Sciatic nerve (tissue), 2 donors: ENCODE results near the gene IGFBP4. TPM values are rescaled to one million over a fixed set of nuclear protein-coding genes. Genes with fewer than 3 reads are reported as not detected.

Experiments used
- ATAC-seq: fragments of 200-7000 bp; cut with Tn5 transposase; one replicate; pipeline ENCODE4 v1.9.1; 2020; ENCODE audit warnings: mild to moderate bottlenecking, moderate library complexity
- DNase-seq: peaks from one replicate; pipeline ENCODE4 v3.0.0-alpha.2; 2020; ENCODE audit warnings: low spot score
- intact Hi-C: fragments of 100-400 bp; cut with DNase I; formaldehyde crosslinking; loops from one replicate; pipeline ENCODE4 v1.14.2; 2022
- total RNA-seq: library from RNA; stranded (reverse); fragmentation: NEBNext Ultra II Directional; extraction: Animal tissue kit (Norgen Biotek cat#: 25700); gene quantifications from one replicate; pipeline ENCODE4 v1.2.1, GENCODE V29; 2021
- donor health status: DM: no; HTN: no; CAD: no.
- donor health status: DM: no; HTN: no; CAD: no.

IGFBP4 gene
- total RNA-seq, 1 donor from 2014 or later: 680 TPM

- DNase-seq: peak; percentile 28
- no peak for ATAC-seq
- intact Hi-C loops: loop anchor here (10.0 kb wide), 1 partner anchor 124 kb away; no protein-coding TSS in a partner anchor
Measured at GRCh38 chr17:40430272-40431230, 12.7 kb upstream of the IGFBP4 start.

DNA sequence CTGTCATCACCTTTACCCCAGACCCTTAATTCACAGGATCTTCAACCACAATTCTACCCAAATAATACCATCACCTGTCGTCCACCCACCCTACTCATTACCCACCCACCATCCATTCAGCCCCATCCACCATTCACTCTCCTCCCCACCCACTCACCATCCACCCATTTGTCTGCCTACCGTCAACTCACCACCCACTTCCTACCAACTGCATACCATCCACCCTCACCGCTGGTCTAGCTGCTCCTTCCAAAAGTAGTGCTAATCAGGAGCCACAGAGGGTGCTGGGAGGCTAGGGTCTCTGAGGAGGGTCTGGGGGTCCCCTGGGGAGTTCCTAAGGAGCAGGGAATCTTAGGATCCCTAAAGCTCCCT is 12.0 kb upstream of the IGFBP4 start:
- ATAC-seq: no peak
- intact Hi-C loops: loop anchor here (10.0 kb wide), 1 partner anchor 124 kb away; no protein-coding TSS in a partner anchor
- peak; percentile 41 for DNase-seq

- intact Hi-C loops: loop anchor here (10.0 kb wide), 1 partner anchor 122 kb away; no protein-coding TSS in a partner anchor
- peak; percentile 49 for ATAC-seq
- peak; percentile 70 for DNase-seq
Measured at GRCh38 chr17:40432864-40433528, 10.3 kb upstream of the IGFBP4 start.

DNA sequence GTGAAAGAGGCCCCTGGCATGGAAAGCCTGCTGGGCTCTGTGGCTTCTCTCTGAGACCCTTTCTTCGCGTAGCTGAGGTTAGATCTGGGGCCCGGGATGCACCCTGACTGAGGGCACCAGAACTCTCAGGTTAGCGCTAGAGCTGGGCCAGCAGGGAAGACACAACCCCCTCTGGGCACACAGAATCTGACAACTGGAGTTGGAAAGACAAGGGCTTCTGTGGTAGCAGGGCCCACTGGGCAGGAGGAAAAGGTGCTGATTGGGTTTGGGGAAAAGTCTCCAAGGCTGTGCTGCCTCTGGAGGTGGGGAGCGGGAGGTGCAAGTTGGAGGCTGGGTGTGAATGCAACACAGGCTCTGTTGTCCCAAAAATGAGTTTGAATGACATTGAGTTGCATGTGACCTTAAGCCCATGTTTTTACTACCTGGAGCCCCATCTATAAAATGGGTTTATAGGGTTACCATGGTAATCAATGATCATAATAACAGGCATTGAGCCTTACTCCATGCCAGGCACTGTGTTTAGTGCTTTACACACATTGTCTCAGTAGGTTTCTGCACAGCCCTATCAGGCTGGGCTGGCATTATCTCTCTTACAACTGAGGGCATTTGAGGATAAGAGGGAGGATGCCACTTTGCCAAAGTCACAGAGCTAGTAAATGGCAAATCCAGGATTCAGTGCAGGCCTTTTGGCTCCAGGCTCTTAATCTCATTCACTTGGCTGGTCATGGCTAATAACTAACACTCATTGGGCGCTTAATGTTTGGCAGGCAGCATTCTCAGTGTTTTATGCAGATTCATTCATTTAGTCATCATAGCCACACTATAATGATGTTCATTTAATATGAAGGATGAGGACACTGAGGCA is 9.5 kb upstream of the IGFBP4 start:
- DNase-seq (peak; percentile 54), ATAC-seq (peak; percentile 51)
- intact Hi-C loops: loop anchor here (10.0 kb wide), 1 partner anchor 121 kb away; no protein-coding TSS in a partner anchor

- DNase-seq (peak; percentile 17), ATAC-seq (no peak)
- intact Hi-C loops: loop anchor here (10.0 kb wide), 1 partner anchor 118 kb away; no protein-coding TSS in a partner anchor
Measured at GRCh38 chr17:40436636-40437035, 6.6 kb upstream of the IGFBP4 start.

- intact Hi-C loops: loop anchor here (10.0 kb wide), 1 partner anchor 118 kb away; no protein-coding TSS in a partner anchor
- ATAC-seq (no peak), DNase-seq (peak; percentile 50)
Measured at GRCh38 chr17:40437095-40437732, 6.0 kb upstream of the IGFBP4 start.

- intact Hi-C loops: loop anchor here (5.0 kb wide), 2 partner anchors 37 to 92 kb away; no protein-coding TSS in a partner anchor
- no peak for ATAC-seq
- no peak for DNase-seq
Measured at GRCh38 chr17:40440166-40440565, 3.1 kb upstream of the IGFBP4 start.

DNA sequence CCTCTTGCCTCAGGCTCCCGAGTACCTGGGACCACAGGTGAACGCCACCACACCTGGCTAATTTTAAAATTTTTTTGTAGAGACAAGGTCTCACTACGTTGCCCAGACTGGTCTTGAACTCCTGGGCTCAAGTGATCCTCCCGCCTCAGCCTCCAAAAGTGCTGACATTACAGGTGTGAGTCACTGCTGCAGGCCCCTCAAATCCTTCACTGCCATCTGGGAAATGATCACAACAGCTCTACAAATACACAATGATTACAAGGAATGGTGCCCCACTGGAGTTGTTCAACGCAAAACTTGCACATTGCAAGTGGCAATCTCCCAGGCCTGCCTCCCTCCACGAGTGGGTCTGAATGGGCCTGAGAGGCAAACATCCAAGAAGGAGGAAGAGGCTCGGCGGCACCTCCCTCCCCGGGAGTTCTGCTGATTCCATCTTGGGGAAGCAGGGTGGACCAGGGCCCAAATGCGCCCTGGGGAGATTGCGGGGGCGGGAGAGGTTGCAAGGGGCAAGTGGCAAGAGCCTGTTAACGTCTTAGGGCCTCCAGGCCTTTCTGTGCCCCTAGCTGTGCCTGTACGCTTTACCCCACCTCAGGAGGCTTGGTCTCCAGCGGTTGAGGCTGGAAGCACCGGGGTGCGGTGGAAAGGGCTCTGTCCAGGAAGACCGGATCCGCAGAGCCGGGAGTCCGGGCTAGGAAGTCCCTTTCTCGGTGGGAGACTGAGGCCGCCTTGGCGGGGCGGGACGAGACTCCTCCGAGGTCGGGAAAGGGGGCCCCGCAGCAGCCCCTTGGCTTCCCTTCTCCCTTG is 656 bp upstream of the IGFBP4 start:
- intact Hi-C loops: loop anchor here (5.0 kb wide), 2 partner anchors 35 to 90 kb away; no protein-coding TSS in a partner anchor
- ATAC-seq (peak; percentile 23), DNase-seq (peak; percentile 86)

DNA sequence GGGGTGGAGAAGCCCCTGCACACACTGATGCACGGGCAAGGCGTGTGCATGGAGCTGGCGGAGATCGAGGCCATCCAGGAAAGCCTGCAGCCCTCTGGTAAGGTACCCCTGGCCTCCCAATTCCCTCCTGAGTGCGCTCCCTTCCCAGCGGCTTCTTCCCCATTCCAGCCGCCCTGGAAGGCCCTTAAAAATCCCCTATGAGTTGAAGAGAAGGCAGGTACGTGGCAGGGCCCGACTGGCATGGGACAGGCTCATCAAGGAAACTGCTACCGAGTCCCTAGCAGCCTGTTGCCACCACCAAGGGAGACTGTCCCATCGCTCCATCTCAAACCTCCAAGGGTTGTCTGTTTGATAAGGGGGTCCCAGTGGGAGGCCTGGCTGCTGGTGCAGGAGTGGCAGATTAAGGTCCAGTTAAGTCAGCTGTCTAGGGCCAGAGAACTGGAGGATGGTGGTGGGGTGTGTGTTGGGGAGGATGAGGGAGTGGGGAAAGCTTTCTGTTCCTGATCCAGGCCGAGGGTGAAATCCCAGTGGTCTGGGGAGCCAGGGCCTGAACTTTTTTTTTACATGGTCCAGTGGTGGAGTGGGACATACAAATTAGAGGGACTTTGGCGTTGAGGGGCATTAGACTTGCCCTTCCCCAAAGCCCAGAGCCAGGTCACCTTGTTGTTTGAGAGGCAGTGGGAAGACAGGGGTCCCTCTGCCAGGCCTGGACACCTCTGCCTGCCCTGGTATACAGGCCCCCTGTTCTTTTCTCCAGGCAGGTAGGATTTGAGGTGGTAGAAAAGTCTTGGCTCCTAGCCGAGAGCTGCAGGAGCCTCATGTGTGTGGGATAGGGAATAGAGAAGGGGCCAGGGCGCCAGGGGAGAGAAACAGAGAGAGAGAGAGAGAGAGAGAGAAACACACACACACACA is 994 bp downstream of the IGFBP4 start:
- ATAC-seq: peak; percentile 1
- DNase-seq: no peak

GRCh38 chr17:40445751-40446468 is 2.7 kb downstream of the IGFBP4 start:
- ATAC-seq (no peak), DNase-seq (no peak)
- intact Hi-C loops: loop anchor here (5.0 kb wide), 1 partner anchor 1989 kb away; no protein-coding TSS in a partner anchor

More for the DNA sequence above, 994 bp downstream of the IGFBP4 start:
- intact Hi-C loops: loop anchor here (5.0 kb wide), 2 partner anchors 33 to 88 kb away; no protein-coding TSS in a partner anchor

DNA sequence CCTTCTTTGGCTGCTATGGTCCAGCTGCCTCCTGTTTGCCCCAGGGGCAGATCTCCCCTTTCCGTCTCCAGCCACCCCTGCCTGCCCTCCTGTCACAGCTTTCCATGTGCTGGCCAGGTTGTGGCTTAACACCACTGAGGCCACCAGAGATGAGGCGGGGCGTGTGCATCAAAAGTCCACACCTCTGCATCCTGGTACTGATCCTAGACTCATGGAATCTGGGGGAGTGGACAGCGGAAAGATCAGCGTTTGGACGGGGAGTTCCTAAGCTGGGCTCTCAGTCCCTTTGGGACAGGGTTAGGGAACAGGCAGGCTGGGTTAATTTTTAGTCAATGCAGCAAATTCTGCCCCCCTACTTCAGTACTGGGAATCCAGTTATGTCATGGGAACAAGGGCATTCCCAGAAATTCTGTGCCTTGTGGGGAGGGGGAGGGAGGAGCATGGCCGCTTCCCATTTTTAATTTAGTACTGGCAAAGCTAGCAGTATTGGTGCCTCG is 3.9 kb downstream of the IGFBP4 start:
- ATAC-seq: peak; percentile 53
- intact Hi-C loops: loop anchor here (5.0 kb wide), 1 partner anchor 1990 kb away; no protein-coding TSS in a partner anchor
- DNase-seq: no peak

GRCh38 chr17:40447806-40448205 is 4.6 kb downstream of the IGFBP4 start:
- ATAC-seq: no peak
- DNase-seq: no peak
- intact Hi-C loops: loop anchor here (5.0 kb wide), 1 partner anchor 1991 kb away; no protein-coding TSS in a partner anchor

GRCh38 chr17:40448213-40448638 is 5.0 kb downstream of the IGFBP4 start:
- DNase-seq (peak; percentile 76), ATAC-seq (no peak)
- intact Hi-C loops: loop anchor here (5.0 kb wide), 1 partner anchor 1991 kb away; no protein-coding TSS in a partner anchor

DNA sequence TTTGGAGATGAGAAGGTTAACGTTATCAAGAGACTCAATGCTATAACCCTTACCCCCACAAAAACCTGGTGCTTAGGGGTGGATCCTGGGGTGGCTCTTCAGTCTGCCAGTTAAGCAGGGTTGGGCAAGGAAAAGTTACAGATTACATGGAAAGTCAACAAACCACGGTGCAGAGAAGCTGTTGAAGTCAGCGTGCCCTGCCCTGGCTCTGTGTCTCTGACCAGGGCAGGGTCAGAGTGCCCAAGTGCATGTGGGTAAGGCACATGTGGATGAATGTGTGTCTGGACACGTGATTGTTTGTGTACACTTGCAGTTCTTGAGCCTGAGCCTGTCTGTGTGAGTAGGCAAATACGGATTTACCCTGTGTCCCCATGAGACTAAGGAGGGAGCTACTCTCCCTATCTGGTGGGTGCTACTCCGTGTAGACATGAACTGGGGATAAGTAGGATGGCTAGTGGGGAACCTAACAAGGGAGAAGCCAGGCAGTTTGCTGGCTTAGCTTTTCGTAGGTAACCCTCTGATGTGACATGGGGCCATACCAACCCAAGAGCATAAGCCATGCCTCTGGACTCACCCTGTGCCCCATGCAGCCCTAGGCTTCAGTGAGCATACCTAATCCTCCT is 5.5 kb downstream of the IGFBP4 start:
- ATAC-seq: peak; percentile 3
- intact Hi-C loops: loop anchor here (5.0 kb wide), 1 partner anchor 1991 kb away; no protein-coding TSS in a partner anchor

GRCh38 chr17:40450175-40450574 is 6.9 kb downstream of the IGFBP4 start:
- no peak for DNase-seq
- intact Hi-C loops: no loop called here
- no peak for ATAC-seq

More for the DNA sequence above, 5.5 kb downstream of the IGFBP4 start:
- DNase-seq: no peak
